ENCODE results near the gene CD9. TPM values are rescaled to one million over a fixed set of nuclear protein-coding genes. Genes with fewer than 3 reads are reported as not detected.

Gene CD9
- polyA plus RNA-seq, 3 donors, result 7.6 to 323 (median 7.7) TPM

DNA sequence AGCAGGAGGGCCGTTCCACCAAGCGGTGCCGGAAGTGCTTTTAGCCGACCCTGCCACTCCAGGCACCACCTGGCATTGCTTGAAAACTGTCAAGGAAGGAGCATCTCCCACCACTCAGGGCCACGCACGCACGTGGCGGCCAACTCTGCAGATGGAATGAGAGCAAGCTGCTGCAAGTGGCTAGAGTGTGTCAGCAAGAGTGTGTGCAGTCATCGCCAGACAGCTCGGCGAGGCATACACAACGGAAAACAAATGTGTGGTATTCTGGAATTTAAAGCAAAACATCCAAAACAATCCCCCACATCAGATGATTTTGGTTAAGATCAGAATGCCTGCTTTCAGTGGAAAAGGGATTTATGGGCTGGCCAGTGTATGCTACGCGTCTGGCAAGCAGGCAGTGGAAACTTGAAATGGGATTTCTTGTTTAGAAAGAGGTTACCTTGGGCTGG lies 11.2 kb downstream of the CD9 start:
- Histone ChIP-seq H3K27me3 (ENCODE audit: control insufficient read depth in 2 of 2, insufficient read depth in 2 of 2, low read length in 2 of 2) (no peaks in the 10 kb centered on the region), H3K27ac (ENCODE audit: low read depth in 1 of 2, low read length in 2 of 2) (no peak overlapping the region), H3K4me2 (replicated peaks; ENCODE audit: extremely low read depth, low read length, poor library complexity, severe bottlenecking) (no peak overlapping the region), H3K9me3 (replicated peaks in 1 of 2; ENCODE audit: control insufficient read depth in 1 of 2, insufficient read depth in 1 of 2, low read length in 2 of 2) (no peaks in the 10 kb centered on the region), H3K9ac (ENCODE audit: insufficient read depth, low read length, poor library complexity, severe bottlenecking) (no peak overlapping the region), H3K36me3 (replicated peaks in 1 of 2; ENCODE audit: control insufficient read depth in 1 of 2, insufficient read depth in 2 of 2, low read length in 2 of 2) (no peaks in the 10 kb centered on the region), H3K4me3 (replicated peaks in 1 of 3; ENCODE audit: low read depth in 2 of 3, low read length in 3 of 3) (no peak overlapping the region), H2AFZ (ENCODE audit: insufficient read depth, low read depth, low read length, poor library complexity, severe bottlenecking) (no peak overlapping the region), H3K4me1 (ENCODE audit: control insufficient read depth in 1 of 2, insufficient read depth in 2 of 2, low read length in 2 of 2) (no peaks in the 10 kb centered on the region), H4K20me1 (ENCODE audit: insufficient read depth, low read length) (no peaks in the 10 kb centered on the region), H3K79me2 (ENCODE audit: insufficient read depth, low read length) (no peaks in the 10 kb centered on the region)
- H3K36me3 Mint-ChIP-seq, result no peaks in the 10 kb centered on the region
- TF ChIP-seq, protein P1, sequence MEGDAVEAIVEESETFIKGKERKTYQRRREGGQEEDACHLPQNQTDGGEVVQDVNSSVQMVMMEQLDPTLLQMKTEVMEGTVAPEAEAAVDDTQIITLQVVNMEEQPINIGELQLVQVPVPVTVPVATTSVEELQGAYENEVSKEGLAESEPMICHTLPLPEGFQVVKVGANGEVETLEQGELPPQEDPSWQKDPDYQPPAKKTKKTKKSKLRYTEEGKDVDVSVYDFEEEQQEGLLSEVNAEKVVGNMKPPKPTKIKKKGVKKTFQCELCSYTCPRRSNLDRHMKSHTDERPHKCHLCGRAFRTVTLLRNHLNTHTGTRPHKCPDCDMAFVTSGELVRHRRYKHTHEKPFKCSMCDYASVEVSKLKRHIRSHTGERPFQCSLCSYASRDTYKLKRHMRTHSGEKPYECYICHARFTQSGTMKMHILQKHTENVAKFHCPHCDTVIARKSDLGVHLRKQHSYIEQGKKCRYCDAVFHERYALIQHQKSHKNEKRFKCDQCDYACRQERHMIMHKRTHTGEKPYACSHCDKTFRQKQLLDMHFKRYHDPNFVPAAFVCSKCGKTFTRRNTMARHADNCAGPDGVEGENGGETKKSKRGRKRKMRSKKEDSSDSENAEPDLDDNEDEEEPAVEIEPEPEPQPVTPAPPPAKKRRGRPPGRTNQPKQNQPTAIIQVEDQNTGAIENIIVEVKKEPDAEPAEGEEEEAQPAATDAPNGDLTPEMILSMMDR (IDR thresholded peaks at IDR 0.05), result no peak
- WGBS (ENCODE audit: insufficient coverage), result 80% methylated on average over 3 of the region's 14 CpGs
- H3K27ac Mint-ChIP-seq, result no peak overlapping the region
- H3K27me3 Mint-ChIP-seq (ENCODE audit: low read depth in 3 of 3), result peaks cover 0 to 8% (median 5%) of the 10 kb centered on the region in 3 donors
- DNase-seq, result no peak
- intact Hi-C loops (cut with micrococcal nuclease), result no loop called here
- peaks cover 12% of the 10 kb centered on the region for H3K4me1 Mint-ChIP-seq
- no peak overlapping the region for H3K4me3 Mint-ChIP-seq
- no peaks in the 10 kb centered on the region for H3K9me3 Mint-ChIP-seq

DNA sequence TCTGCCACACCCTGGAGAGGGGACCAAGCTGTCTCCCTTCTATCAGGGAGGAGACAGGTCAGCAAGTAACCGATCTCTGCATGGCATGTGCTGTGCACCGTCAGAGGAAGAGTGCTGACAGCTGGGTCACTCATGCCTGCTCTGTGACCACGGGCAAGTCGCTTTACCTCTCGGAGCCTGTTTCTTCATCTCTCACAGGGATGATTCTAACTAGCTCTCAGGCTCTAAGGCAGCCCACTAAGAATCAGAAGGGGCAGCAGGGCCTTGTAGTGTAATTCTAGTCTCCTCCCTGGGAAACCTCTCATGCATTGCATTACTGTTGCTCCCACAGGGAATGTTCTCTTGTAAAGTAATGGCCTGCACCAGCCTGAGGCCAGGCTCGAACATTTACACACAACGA lies 11.9 kb downstream of the CD9 start:
- no peak overlapping the region for H3K4me2 ChIP-seq (replicated peaks; ENCODE audit: extremely low read depth, low read length, poor library complexity, severe bottlenecking)
- no peaks in the 10 kb centered on the region for H3K27me3 ChIP-seq (ENCODE audit: control insufficient read depth in 2 of 2, insufficient read depth in 2 of 2, low read length in 2 of 2)
- H3K9me3 ChIP-seq (replicated peaks in 1 of 2; ENCODE audit: control insufficient read depth in 1 of 2, insufficient read depth in 1 of 2, low read length in 2 of 2), result no peaks in the 10 kb centered on the region
- H2AFZ ChIP-seq (ENCODE audit: insufficient read depth, low read depth, low read length, poor library complexity, severe bottlenecking), result no peak overlapping the region
- intact Hi-C loops (cut with micrococcal nuclease), result no loop called here
- no peaks in the 10 kb centered on the region for H3K36me3 Mint-ChIP-seq
- peaks cover 12% of the 10 kb centered on the region for H3K4me1 Mint-ChIP-seq
- DNase-seq, result no peak
- no peaks in the 10 kb centered on the region for H3K4me1 ChIP-seq (ENCODE audit: control insufficient read depth in 1 of 2, insufficient read depth in 2 of 2, low read length in 2 of 2)
- H3K27me3 Mint-ChIP-seq (ENCODE audit: low read depth in 3 of 3), result peaks cover 0 to 8% (median 5%) of the 10 kb centered on the region in 3 donors
- H3K79me2 ChIP-seq (ENCODE audit: insufficient read depth, low read length), result no peaks in the 10 kb centered on the region
- no peak overlapping the region for H3K27ac ChIP-seq (ENCODE audit: low read depth in 1 of 2, low read length in 2 of 2)
- no peak overlapping the region for H3K9ac ChIP-seq (ENCODE audit: insufficient read depth, low read length, poor library complexity, severe bottlenecking)
- no peak overlapping the region for H3K27ac Mint-ChIP-seq
- no peaks in the 10 kb centered on the region for H3K36me3 ChIP-seq (replicated peaks in 1 of 2; ENCODE audit: control insufficient read depth in 1 of 2, insufficient read depth in 2 of 2, low read length in 2 of 2)
- H3K9me3 Mint-ChIP-seq, result no peaks in the 10 kb centered on the region
- TF ChIP-seq, protein P1 (IDR thresholded peaks at IDR 0.05), result no peak
- no peaks in the 10 kb centered on the region for H4K20me1 ChIP-seq (ENCODE audit: insufficient read depth, low read length)
- H3K4me3 ChIP-seq (replicated peaks in 1 of 3; ENCODE audit: low read depth in 2 of 3, low read length in 3 of 3), result no peak overlapping the region
- 89% methylated on average over 7 of the region's 7 CpGs for WGBS (ENCODE audit: insufficient coverage)
- no peak overlapping the region for H3K4me3 Mint-ChIP-seq

Measured in CD14-positive monocyte (primary cell).